ENCODE data around the gene NFATC4. TPM values are rescaled to one million over a fixed set of nuclear protein-coding genes. Genes with fewer than 3 reads are reported as not detected.

Gene NFATC4
- total RNA-seq, 1 experiment from 2014 or later = 7.6 TPM

DNA sequence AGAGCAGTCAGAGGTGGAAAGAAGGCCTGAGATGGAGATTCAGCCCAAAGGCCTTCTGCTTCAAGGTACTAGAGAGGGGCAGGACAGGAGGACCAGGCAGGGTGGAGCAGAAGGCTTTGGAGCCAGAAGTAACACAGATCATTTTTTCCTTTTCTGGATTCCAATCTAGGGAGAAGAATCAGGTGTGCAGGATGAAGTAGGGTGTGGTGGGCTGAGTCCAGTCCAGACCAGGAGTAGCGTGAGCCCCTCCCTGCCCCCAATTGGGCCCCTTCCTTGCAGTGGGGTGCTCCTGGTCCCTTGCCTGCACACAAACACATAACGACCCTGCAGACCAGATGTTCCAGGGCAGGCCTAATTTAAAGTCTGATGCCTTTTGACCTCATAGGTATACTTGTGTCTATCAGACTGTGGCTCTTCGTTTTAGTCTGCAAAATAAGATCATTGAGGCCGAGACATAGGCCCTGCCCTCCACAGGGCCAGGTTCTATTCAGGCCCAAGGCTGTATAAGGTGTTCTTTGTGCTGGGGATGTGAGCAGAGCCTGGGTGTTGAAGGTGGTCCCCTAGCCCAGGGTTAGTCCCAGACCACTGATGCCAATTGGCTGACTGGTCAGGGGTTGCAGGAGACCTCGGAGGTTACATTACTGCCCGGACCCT lies 29.8 kb downstream of the NFATC4 start:
- Histone ChIP-seq H4K20me1 (ENCODE audit: insufficient read depth) (no peaks in the 10 kb centered on the region), H3K9me3 (ENCODE audit: control insufficient read depth in 1 of 2, insufficient read depth in 1 of 2, low read depth in 1 of 2, low read length in 2 of 2) (no peaks in the 10 kb centered on the region), H3K27me3 (ENCODE audit: insufficient read depth, low read length) (no peaks in the 10 kb centered on the region), H2AFZ (ENCODE audit: low read depth, low read length, poor library complexity, severe bottlenecking) (no peak overlapping the region), H3K36me3 (ENCODE audit: control insufficient read depth in 1 of 2, insufficient read depth in 2 of 2, low read length in 2 of 2) (no peaks in the 10 kb centered on the region), H3K9ac (ENCODE audit: low read length) (no peak overlapping the region), H3K27ac (ENCODE audit: low read depth, low read length) (no peak overlapping the region), H3K9me2 (ENCODE audit: insufficient read depth) (no peaks in the 10 kb centered on the region), H3K4me3 (replicated peaks in 1 of 2; ENCODE audit: low read depth in 1 of 2, low read length in 2 of 2) (no peak overlapping the region), H3K4me1 (ENCODE audit: control insufficient read depth in 1 of 2, insufficient read depth in 2 of 2, low read length in 2 of 2) (peaks cover 12 to 14% of the 10 kb centered on the region in 2 experiments), H3K4me2 (ENCODE audit: low read length) (no peak overlapping the region), H3K79me2 (ENCODE audit: insufficient read depth, low read length) (no peaks in the 10 kb centered on the region)
- POLR2A ChIA-PET = no interaction called here
- no peak for TF ChIP-seq ZFX (IDR thresholded peaks at IDR 0.05)
- TF ChIP-seq JUND (IDR thresholded peaks at IDR 0.05) = no peak
- no peak for TF ChIP-seq SRF (IDR thresholded peaks at IDR 0.05; ENCODE audit: low read depth)
- TF ChIP-seq ATF3 (IDR thresholded peaks at IDR 0.05) = no peak
- no peak for TF ChIP-seq CBX3 (IDR thresholded peaks at IDR 0.05; ENCODE audit: low read depth)
- TF ChIP-seq CEBPB (IDR thresholded peaks at IDR 0.05; ENCODE audit: low read depth) = no peak
- no peak for TF ChIP-seq TCF7L2 (IDR thresholded peaks at IDR 0.05; ENCODE audit: borderline replicate concordance, extremely low read depth, insufficient read depth, insufficient read length)
- ATAC-seq = no peak
- intact Hi-C loops (cut with micrococcal nuclease) = no loop called here
- RAD21 ChIA-PET (ENCODE audit: low non-redundant PET in 1 of 2, low total read pairs in 2 of 2, uncharacterized antibody in 2 of 2, unreplicated experiment in 2 of 2) = no interaction called here
- CTCF ChIA-PET = no interaction called here
- BruUV-seq (replicated peaks) = no TSS peak
- no peak for DNase-seq (ENCODE audit: low read depth, low spot score)

DNA sequence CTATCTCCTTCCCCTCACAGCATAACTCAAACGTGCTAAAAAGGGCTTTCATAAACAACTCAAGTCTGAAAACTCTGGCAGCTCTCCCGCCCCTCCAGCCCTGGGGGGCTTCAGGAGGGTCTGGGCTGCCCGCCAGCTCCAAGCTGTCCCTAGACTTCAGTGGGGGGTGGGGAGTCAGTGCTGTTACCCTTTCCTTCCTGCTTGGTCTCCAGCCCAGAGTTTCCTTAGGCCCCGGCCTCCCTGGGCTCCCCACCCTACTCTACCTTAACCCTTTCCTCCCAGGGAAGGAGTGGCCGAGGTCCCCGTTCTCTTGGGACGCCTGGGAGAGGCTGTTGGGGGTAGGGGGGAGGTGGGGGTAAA lies 30.3 kb downstream of the NFATC4 start:
- no peaks in the 10 kb centered on the region for H3K79me2 ChIP-seq (ENCODE audit: insufficient read depth, low read length)
- H3K4me1 ChIP-seq (ENCODE audit: control insufficient read depth in 1 of 2, insufficient read depth in 2 of 2, low read length in 2 of 2) = peaks cover 7 to 10% of the 10 kb centered on the region in 2 experiments; a peak in 2 of 4 replicates
- POLR2A ChIA-PET = no interaction called here
- H2AFZ ChIP-seq (ENCODE audit: low read depth, low read length, poor library complexity, severe bottlenecking) = no peak overlapping the region
- no TSS peak for BruUV-seq (replicated peaks)
- no peak overlapping the region for H3K9ac ChIP-seq (ENCODE audit: low read length)
- CTCF ChIA-PET = no interaction called here
- H3K9me3 ChIP-seq (ENCODE audit: control insufficient read depth in 1 of 2, insufficient read depth in 1 of 2, low read depth in 1 of 2, low read length in 2 of 2) = no peaks in the 10 kb centered on the region
- no peak for ATAC-seq
- no peaks in the 10 kb centered on the region for H3K36me3 ChIP-seq (ENCODE audit: control insufficient read depth in 1 of 2, insufficient read depth in 2 of 2, low read length in 2 of 2)
- no peak overlapping the region for H3K27ac ChIP-seq (ENCODE audit: low read depth, low read length)
- DNase-seq (ENCODE audit: low read depth, low spot score) = no peak
- RAD21 ChIA-PET (ENCODE audit: low non-redundant PET in 1 of 2, low total read pairs in 2 of 2, uncharacterized antibody in 2 of 2, unreplicated experiment in 2 of 2) = no interaction called here
- H4K20me1 ChIP-seq (ENCODE audit: insufficient read depth) = no peaks in the 10 kb centered on the region
- no peaks in the 10 kb centered on the region for H3K27me3 ChIP-seq (ENCODE audit: insufficient read depth, low read length)
- H3K4me2 ChIP-seq (ENCODE audit: low read length) = no peak overlapping the region
- no peak overlapping the region for H3K4me3 ChIP-seq (replicated peaks in 1 of 2; ENCODE audit: low read depth in 1 of 2, low read length in 2 of 2)
- intact Hi-C loops (cut with micrococcal nuclease) = no loop called here
- H3K9me2 ChIP-seq (ENCODE audit: insufficient read depth) = no peaks in the 10 kb centered on the region
- TF ChIP-seq POLR2AphosphoS5 (IDR thresholded peaks at IDR 0.05; ENCODE audit: low read depth, low read length) = no peak
- TF ChIP-seq ATF3 (IDR thresholded peaks at IDR 0.05) = no peak
- TF ChIP-seq ZNF274 (IDR thresholded peaks at IDR 0.05; ENCODE audit: low read depth, low read length) = no peak
- TF ChIP-seq, protein P1, sequence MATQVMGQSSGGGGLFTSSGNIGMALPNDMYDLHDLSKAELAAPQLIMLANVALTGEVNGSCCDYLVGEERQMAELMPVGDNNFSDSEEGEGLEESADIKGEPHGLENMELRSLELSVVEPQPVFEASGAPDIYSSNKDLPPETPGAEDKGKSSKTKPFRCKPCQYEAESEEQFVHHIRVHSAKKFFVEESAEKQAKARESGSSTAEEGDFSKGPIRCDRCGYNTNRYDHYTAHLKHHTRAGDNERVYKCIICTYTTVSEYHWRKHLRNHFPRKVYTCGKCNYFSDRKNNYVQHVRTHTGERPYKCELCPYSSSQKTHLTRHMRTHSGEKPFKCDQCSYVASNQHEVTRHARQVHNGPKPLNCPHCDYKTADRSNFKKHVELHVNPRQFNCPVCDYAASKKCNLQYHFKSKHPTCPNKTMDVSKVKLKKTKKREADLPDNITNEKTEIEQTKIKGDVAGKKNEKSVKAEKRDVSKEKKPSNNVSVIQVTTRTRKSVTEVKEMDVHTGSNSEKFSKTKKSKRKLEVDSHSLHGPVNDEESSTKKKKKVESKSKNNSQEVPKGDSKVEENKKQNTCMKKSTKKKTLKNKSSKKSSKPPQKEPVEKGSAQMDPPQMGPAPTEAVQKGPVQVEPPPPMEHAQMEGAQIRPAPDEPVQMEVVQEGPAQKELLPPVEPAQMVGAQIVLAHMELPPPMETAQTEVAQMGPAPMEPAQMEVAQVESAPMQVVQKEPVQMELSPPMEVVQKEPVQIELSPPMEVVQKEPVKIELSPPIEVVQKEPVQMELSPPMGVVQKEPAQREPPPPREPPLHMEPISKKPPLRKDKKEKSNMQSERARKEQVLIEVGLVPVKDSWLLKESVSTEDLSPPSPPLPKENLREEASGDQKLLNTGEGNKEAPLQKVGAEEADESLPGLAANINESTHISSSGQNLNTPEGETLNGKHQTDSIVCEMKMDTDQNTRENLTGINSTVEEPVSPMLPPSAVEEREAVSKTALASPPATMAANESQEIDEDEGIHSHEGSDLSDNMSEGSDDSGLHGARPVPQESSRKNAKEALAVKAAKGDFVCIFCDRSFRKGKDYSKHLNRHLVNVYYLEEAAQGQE (IDR thresholded peaks at IDR 0.05; ENCODE audit: low read depth) = no peak
- no peak for TF ChIP-seq ELF1 (IDR thresholded peaks at IDR 0.05; ENCODE audit: borderline replicate concordance, low read depth)
- no peak for TF ChIP-seq TCF7L2 (IDR thresholded peaks at IDR 0.05; ENCODE audit: borderline replicate concordance, extremely low read depth, insufficient read depth, insufficient read length)
- no peak for TF ChIP-seq ZFX (IDR thresholded peaks at IDR 0.05)
- TF ChIP-seq ZBTB33 (IDR thresholded peaks at IDR 0.05; ENCODE audit: extremely low read depth, insufficient replicate concordance, low read length) = no peak
- TF ChIP-seq FOSL1 (IDR thresholded peaks at IDR 0.05; ENCODE audit: low read depth) = no peak
- no peak for TF ChIP-seq SRF (IDR thresholded peaks at IDR 0.05; ENCODE audit: low read depth)
- no peak for TF ChIP-seq JUND (IDR thresholded peaks at IDR 0.05)
- TF ChIP-seq YY1 (IDR thresholded peaks at IDR 0.05; ENCODE audit: extremely low read depth, insufficient replicate concordance, low read depth, low read length) = no peak
